IMR-90 (cell line): ENCODE results near the gene COPA. TPM values are rescaled to one million over a fixed set of nuclear protein-coding genes. Genes with fewer than 3 reads are reported as not detected.
A peak's percentile ranks its signal among the peaks of the same experiment; 100 is the strongest.

Experiments used
- ATAC-seq: fragments of 200-7000 bp; cut with Tn5 transposase; 2 replicates; pipeline ENCODE4 v1.9.1; 2020; ENCODE audit warnings: low read depth, mild to moderate bottlenecking, moderate library complexity
- BruUV-seq: library from RNA; stranded (reverse); fragments of 400-500 nt; replicated peaks from 2 replicates; lab custom pipeline; 2021; lab: Mats Ljungman, UMichigan
- CTCF ChIA-PET: fragments of 300-600 bp; formaldehyde crosslinking; extraction: SDS; loops from one replicate; lab custom pipeline; 2021; ENCODE audit warnings: antibody characterized with exemption; lab: Yijun Ruan, JAX
- POLR2A ChIA-PET: fragments of 300-600 bp; sonication (Branson Sonifier 250); formaldehyde crosslinking; loops from one replicate; lab custom pipeline; 2022; ENCODE audit warnings: antibody characterized with exemption; ENCODE audit not compliant: unreplicated experiment; lab: Charles Lee
- DNase-seq: peaks from one replicate; pipeline ENCODE4 v3.0.0; 2013
- H2AFZ ChIP-seq: replicated peaks from 2 replicates; pipeline ENCODE3; 2013; ENCODE audit warnings: low read length, mild to moderate bottlenecking; ENCODE audit not compliant: poor library complexity
- H2AK5ac ChIP-seq: 2 replicates; pipeline ENCODE4 v1.6.1; 2013; ENCODE audit warnings: low read depth, low read length, inconsistent platforms
- H2AK9ac ChIP-seq: replicated peaks from 2 replicates; pipeline ENCODE3; 2013; ENCODE audit warnings: mild to moderate bottlenecking, low read depth, low read length, moderate library complexity; ENCODE audit not compliant: poor library complexity
- H2BK120ac ChIP-seq: 2 replicates; pipeline ENCODE4 v1.6.1; 2013; ENCODE audit warnings: low read depth, low read length, inconsistent platforms
- H2BK15ac ChIP-seq: 3 replicates; pipeline ENCODE4 v1.6.1; 2013; ENCODE audit warnings: low read depth, low read length, inconsistent platforms
- H2BK20ac ChIP-seq: 2 replicates; pipeline ENCODE4 v1.6.1; 2013; ENCODE audit warnings: low read depth, mild to moderate bottlenecking, inconsistent platforms, low read length, moderate library complexity
- H2BK5ac ChIP-seq: 2 replicates; pipeline ENCODE4 v1.6.1; 2013; ENCODE audit warnings: mild to moderate bottlenecking, low read depth, low read length, inconsistent platforms; ENCODE audit not compliant: poor library complexity, severe bottlenecking
- H3K14ac ChIP-seq: replicated peaks from 2 replicates; pipeline ENCODE4 v1.6.1; 2013; ENCODE audit warnings: low read depth, low read length, inconsistent platforms
- H3K18ac ChIP-seq: 2 replicates; pipeline ENCODE4 v1.6.1; 2013; ENCODE audit warnings: low read depth, low read length, control low read depth
- H3K23ac ChIP-seq: 2 replicates; pipeline ENCODE4 v1.6.1; 2013; ENCODE audit warnings: low read depth, low read length, inconsistent platforms
- H3K27ac ChIP-seq: 2 replicates; pipeline ENCODE4 v1.5.1; 2013; ENCODE audit warnings: mild to moderate bottlenecking, control low read depth, low read length; ENCODE audit not compliant: insufficient read depth
- H3K27me3 ChIP-seq: 2 replicates; pipeline ENCODE4 v1.6.1; 2013; ENCODE audit warnings: low read length; ENCODE audit not compliant: control insufficient read depth, insufficient read depth
- H3K36me3 ChIP-seq: 2 replicates; pipeline ENCODE4 v1.6.1; 2013; ENCODE audit warnings: low read length, mixed read lengths; ENCODE audit not compliant: control insufficient read depth, insufficient read depth
- H3K4ac ChIP-seq: 2 replicates; pipeline ENCODE4 v1.6.1; 2013; ENCODE audit warnings: low read depth, low read length, inconsistent platforms
- H3K4me1 ChIP-seq: 2 replicates; pipeline ENCODE4 v1.6.1; 2013; ENCODE audit warnings: low read length, mixed read lengths; ENCODE audit not compliant: control insufficient read depth, insufficient read depth
- H3K4me2 ChIP-seq: 2 replicates; pipeline ENCODE4 v1.6.1; 2013; ENCODE audit warnings: low read depth, mild to moderate bottlenecking, control low read depth, low read length, moderate library complexity
- H3K4me3 ChIP-seq: 2 replicates; pipeline ENCODE4 v1.5.1; 2013; ENCODE audit warnings: low read depth, mild to moderate bottlenecking, control low read depth, low read length, moderate library complexity; ENCODE audit not compliant: insufficient read depth
- H3K56ac ChIP-seq: 2 replicates; pipeline ENCODE4 v1.6.1; 2013; ENCODE audit warnings: low read length, inconsistent platforms; ENCODE audit not compliant: insufficient read depth; ENCODE audit errors: extremely low read depth
- H3K79me1 ChIP-seq, 2 experiments: 2 replicates each; pipeline ENCODE4 v1.6.1; 2013; ENCODE audit warnings: low read length in 2 of 2, inconsistent platforms in 1 of 2, low read depth in 1 of 2
- H3K9ac ChIP-seq: 2 replicates; pipeline ENCODE4 v1.6.1; 2013; ENCODE audit warnings: low read depth, low read length, control low read depth
- H3K9me1 ChIP-seq: 2 replicates; pipeline ENCODE4 v1.6.1; 2013; ENCODE audit warnings: low read length, inconsistent platforms; ENCODE audit not compliant: insufficient read depth
- H3K9me3 ChIP-seq: 2 replicates; pipeline ENCODE4 v1.6.1; 2013; ENCODE audit warnings: low read length; ENCODE audit not compliant: control insufficient read depth, insufficient read depth
- H4K20me1 ChIP-seq: 2 replicates; pipeline ENCODE4 v1.6.1; 2013; ENCODE audit warnings: low read length, inconsistent platforms; ENCODE audit not compliant: insufficient read depth
- H4K5ac ChIP-seq: 2 replicates; pipeline ENCODE4 v1.6.1; 2013; ENCODE audit warnings: mild to moderate bottlenecking, low read depth, low read length, control low read depth
- H4K8ac ChIP-seq, 2 experiments: 2 replicates each; pipeline ENCODE4 v1.6.1; 2013; ENCODE audit warnings: low read depth in 2 of 2, low read length in 2 of 2, control low read depth in 1 of 2, inconsistent platforms in 1 of 2
- H4K91ac ChIP-seq: 2 replicates; pipeline ENCODE4 v1.6.1; 2013; ENCODE audit warnings: low read depth, low read length, inconsistent platforms; ENCODE audit not compliant: insufficient read depth
- BHLHE40 ChIP-seq: fragments of 150-350 bp; IDR thresholded peaks from 2 replicates; pipeline ENCODE4 v1.6.1; 2016; ENCODE audit warnings: mild to moderate bottlenecking, low read depth, low read length
- CHD1 ChIP-seq: IDR thresholded peaks from 2 replicates; pipeline ENCODE4 v1.6.1; 2012; ENCODE audit warnings: low read depth, low read length, improper control_type of control experiment
- FOS ChIP-seq: fragments of 150-350 bp; IDR thresholded peaks from 2 replicates; pipeline ENCODE4 v1.6.1; 2016; ENCODE audit warnings: low read depth, low read length
- MAZ ChIP-seq: IDR thresholded peaks from 2 replicates; pipeline ENCODE4 v1.6.1; 2012; ENCODE audit warnings: low read depth, mild to moderate bottlenecking, low read length, improper control_type of control experiment, moderate library complexity, borderline replicate concordance
- MXI1 ChIP-seq: IDR thresholded peaks from 2 replicates; pipeline ENCODE4 v1.6.1; 2012; ENCODE audit warnings: low read depth, mild to moderate bottlenecking, low read length, moderate library complexity, borderline replicate concordance
- NFE2L2 ChIP-seq: fragments of 150-350 bp; IDR thresholded peaks from 2 replicates; pipeline ENCODE4 v1.6.1; 2016; ENCODE audit warnings: low read depth, mild to moderate bottlenecking, low read length
- POLR2A ChIP-seq: IDR thresholded peaks from 2 replicates; pipeline ENCODE4 v1.6.1; 2012; ENCODE audit warnings: mild to moderate bottlenecking, low read depth, low read length
- RAD21 ChIP-seq: IDR thresholded peaks from 2 replicates; pipeline ENCODE4 v1.6.1; 2012; ENCODE audit warnings: low read length, improper control_type of control experiment
- RCOR1 ChIP-seq: IDR thresholded peaks from 2 replicates; pipeline ENCODE4 v1.6.1; 2012; ENCODE audit warnings: mild to moderate bottlenecking, low read length, improper control_type of control experiment; ENCODE audit not compliant: insufficient replicate concordance
- RFX5 ChIP-seq: IDR thresholded peaks from 2 replicates; pipeline ENCODE4 v1.8.0; 2012; ENCODE audit warnings: low read depth, mild to moderate bottlenecking, low read length, moderate library complexity
- SMC3 ChIP-seq: fragments of 150-350 bp; IDR thresholded peaks from 2 replicates; pipeline ENCODE4 v1.6.1; 2016; ENCODE audit warnings: low read depth, mild to moderate bottlenecking, antibody characterized with exemption, low read length, moderate library complexity
- WGBS, 2 experiments: methylation state at CpG; one replicate each; pipeline versions ENCODE4 v1.1.5 to v1.1.7; 2013; ENCODE audit warnings: missing lambda C conversion rate in 2 of 2; ENCODE audit not compliant: insufficient read length in 1 of 2; ENCODE audit errors: extremely low coverage in 2 of 2; 5-methylcytosine and 5-hydroxymethylcytosine counted together
- dilution Hi-C: fragments of 300-500 bp; cut with HindIII; formaldehyde crosslinking; loops from one replicate; pipeline ENCODE4 v1.14.3; 2018; ENCODE audit warnings: low sequenced_read_pairs; ENCODE audit not compliant: unreplicated experiment
- in situ Hi-C: fragments of 300-500 bp; cut with MboI; formaldehyde crosslinking; loops from 3 replicates; pipeline ENCODE4 v1.14.3; 2019; ENCODE audit warnings: low sequenced_read_pairs, inconsistent platforms, mixed read lengths
- intact Hi-C: fragments of 100-400 bp; cut with micrococcal nuclease; formaldehyde crosslinking; loops from 2 replicates; pipeline ENCODE4 v1.10.0; 2022
- polyA plus RNA-seq, 3 experiments: library from polyadenylated mRNA; depleted of rRNA; stranded (reverse); fragments of >200 nt; gene quantifications; 2 replicates each; pipeline ENCODE4 v1.2.3, GENCODE V29; 2012; ENCODE audit warnings: low replicate concordance in 1 of 3
- total RNA-seq: library from RNA; depleted of rRNA; stranded (reverse); fragments of >200 nt; gene quantifications from 2 replicates; pipeline ENCODE4 v1.2.3, GENCODE V29; 2012
- TF ChIP-seq, protein P1 (sequence below): fragments of 150-350 bp; IDR thresholded peaks from 2 replicates; pipeline ENCODE4 v1.6.1; 2017; ENCODE audit warnings: mild to moderate bottlenecking, antibody characterized with exemption, low read length, low read depth
- TF ChIP-seq, protein P2 (sequence below): conservative IDR thresholded peaks from 2 replicates; pipeline ENCODE4 v1.5.1; 2012; ENCODE audit warnings: mild to moderate bottlenecking, low read depth, low read length, improper control_type of control experiment
- TF ChIP-seq, protein P3 (sequence below): fragments of 150-350 bp; IDR thresholded peaks from 2 replicates; pipeline ENCODE4 v1.6.1; 2016; ENCODE audit warnings: low read depth, mild to moderate bottlenecking, low read length, moderate library complexity, borderline replicate concordance

The COPA gene
- total and polyA plus RNA-seq, 2 of the 4 experiments (the other 2 are of a cell fraction), result 204 to 436 TPM

DNA sequence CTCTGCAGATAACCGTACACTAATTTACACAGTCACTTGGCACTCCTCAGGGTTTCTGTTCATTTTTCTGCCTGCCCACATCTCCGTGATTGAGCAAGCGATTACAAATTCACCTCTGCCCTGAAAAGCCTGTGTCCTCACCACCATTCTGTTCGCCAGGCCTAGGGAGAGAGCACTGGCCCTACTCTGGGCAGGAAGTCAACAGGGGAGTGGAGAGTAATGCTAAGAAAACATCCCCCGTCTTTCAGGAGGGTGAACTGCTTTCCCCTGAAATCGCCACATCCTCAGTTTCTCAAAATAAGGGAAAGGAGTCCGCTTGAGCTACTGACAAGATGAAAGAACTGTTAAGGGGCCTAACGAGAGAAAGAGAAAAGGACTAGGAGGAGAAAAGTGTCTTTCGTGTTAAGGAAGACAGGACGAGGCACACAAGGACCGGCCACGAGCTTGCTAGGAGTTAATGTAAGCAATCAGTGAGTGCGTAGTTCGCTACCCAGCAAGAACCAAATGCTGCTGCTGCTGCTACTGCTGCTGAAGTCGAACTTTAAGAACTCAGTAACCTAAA, 58.7 kb downstream of the COPA start:
- ChIA-PET POLR2A (interaction anchor here (1.6 kb wide), 1 partner anchor 9 kb away, joined by 3 read pairs; no protein-coding TSS in a partner anchor), CTCF (interaction anchor here (0.6 to 1.4 kb wide), 3 partner anchors 20 to 183 kb away, joined by 3 to 6 read pairs (median 6); no protein-coding TSS in a partner anchor)
- peak overlapping the region; percentile 46 for H2AK5ac ChIP-seq
- peaks cover 4% of the 10 kb centered on the region for H3K9me1 ChIP-seq
- peaks cover 13 to 28% of the 10 kb centered on the region in 2 experiments for H3K79me1 ChIP-seq
- peak overlapping the region; percentile 31; the same call in 1 of the 2 replicates for H2BK120ac ChIP-seq
- peak overlapping the region; percentile 78 for H3K4ac ChIP-seq
- peak overlapping the region; percentile 59 for H3K4me3 ChIP-seq
- 0 out of 2 replicates have a peak overlapping the region, but pooled peaks have one; percentile 7 for H3K18ac ChIP-seq
- H3K36me3 ChIP-seq, result peaks cover 22% of the 10 kb centered on the region
- H4K8ac ChIP-seq, result peak overlapping the region; percentile 53 to 85
- H3K23ac ChIP-seq, result peak overlapping the region; percentile 79
- H3K27me3 ChIP-seq, result no peaks in the 10 kb centered on the region
- DNase-seq (peak; percentile 76), ATAC-seq (peak; percentile 56)
- peak overlapping the region; percentile 82 for H2AK9ac ChIP-seq
- peak overlapping the region; percentile 54 for H2BK5ac ChIP-seq
- peak overlapping the region; percentile 81 for H3K9ac ChIP-seq
- H4K5ac ChIP-seq, result peak overlapping the region; percentile 0; the same call in 1 of the 2 replicates
- no peak overlapping the region for H2BK15ac ChIP-seq
- H3K14ac ChIP-seq, result peak overlapping the region; percentile 50
- H4K20me1 ChIP-seq, result no peaks in the 10 kb centered on the region; the same call in 1 of the 2 replicates
- peak overlapping the region; percentile 88 for H2AFZ ChIP-seq
- H3K56ac ChIP-seq, result peak overlapping the region; percentile 83
- H2BK20ac ChIP-seq, result no peak overlapping the region
- intact Hi-C loops, result loop anchor here (2.0 kb wide), 1 partner anchor 92 kb away; no protein-coding TSS in a partner anchor
- peak overlapping the region; percentile 68 for H3K27ac ChIP-seq
- peak overlapping the region; percentile 56 for H3K4me2 ChIP-seq
- peak overlapping the region; percentile 68 for H4K91ac ChIP-seq
- TSS peak; percentile 68 for BruUV-seq
- in situ Hi-C loops, result no loop called here
- H3K9me3 ChIP-seq, result no peaks in the 10 kb centered on the region
- H3K4me1 ChIP-seq, result peaks cover 3% of the 10 kb centered on the region; the same call in 1 of the 2 replicates
- dilution Hi-C loops, result no loop called here
- WGBS, 2 experiments, result 5% methylated on average over 8 of the region's 15 CpGs; no CpG with 5 or more reads in 1 of the 2 experiments
- TF ChIP-seq BHLHE40, result no peak
- TF ChIP-seq, protein P1, sequence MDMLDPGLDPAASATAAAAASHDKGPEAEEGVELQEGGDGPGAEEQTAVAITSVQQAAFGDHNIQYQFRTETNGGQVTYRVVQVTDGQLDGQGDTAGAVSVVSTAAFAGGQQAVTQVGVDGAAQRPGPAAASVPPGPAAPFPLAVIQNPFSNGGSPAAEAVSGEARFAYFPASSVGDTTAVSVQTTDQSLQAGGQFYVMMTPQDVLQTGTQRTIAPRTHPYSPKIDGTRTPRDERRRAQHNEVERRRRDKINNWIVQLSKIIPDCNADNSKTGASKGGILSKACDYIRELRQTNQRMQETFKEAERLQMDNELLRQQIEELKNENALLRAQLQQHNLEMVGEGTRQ, result no peak
- no peak for TF ChIP-seq FOS
- no peak for TF ChIP-seq CHD1
- TF ChIP-seq MXI1, result no peak
- TF ChIP-seq, protein P2, sequence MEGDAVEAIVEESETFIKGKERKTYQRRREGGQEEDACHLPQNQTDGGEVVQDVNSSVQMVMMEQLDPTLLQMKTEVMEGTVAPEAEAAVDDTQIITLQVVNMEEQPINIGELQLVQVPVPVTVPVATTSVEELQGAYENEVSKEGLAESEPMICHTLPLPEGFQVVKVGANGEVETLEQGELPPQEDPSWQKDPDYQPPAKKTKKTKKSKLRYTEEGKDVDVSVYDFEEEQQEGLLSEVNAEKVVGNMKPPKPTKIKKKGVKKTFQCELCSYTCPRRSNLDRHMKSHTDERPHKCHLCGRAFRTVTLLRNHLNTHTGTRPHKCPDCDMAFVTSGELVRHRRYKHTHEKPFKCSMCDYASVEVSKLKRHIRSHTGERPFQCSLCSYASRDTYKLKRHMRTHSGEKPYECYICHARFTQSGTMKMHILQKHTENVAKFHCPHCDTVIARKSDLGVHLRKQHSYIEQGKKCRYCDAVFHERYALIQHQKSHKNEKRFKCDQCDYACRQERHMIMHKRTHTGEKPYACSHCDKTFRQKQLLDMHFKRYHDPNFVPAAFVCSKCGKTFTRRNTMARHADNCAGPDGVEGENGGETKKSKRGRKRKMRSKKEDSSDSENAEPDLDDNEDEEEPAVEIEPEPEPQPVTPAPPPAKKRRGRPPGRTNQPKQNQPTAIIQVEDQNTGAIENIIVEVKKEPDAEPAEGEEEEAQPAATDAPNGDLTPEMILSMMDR, result no peak
- TF ChIP-seq, protein P3, sequence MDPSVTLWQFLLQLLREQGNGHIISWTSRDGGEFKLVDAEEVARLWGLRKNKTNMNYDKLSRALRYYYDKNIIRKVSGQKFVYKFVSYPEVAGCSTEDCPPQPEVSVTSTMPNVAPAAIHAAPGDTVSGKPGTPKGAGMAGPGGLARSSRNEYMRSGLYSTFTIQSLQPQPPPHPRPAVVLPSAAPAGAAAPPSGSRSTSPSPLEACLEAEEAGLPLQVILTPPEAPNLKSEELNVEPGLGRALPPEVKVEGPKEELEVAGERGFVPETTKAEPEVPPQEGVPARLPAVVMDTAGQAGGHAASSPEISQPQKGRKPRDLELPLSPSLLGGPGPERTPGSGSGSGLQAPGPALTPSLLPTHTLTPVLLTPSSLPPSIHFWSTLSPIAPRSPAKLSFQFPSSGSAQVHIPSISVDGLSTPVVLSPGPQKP, result no peak
- peak; percentile 5; the same call in 1 of the 2 replicates for TF ChIP-seq SMC3
- no peak for TF ChIP-seq MAZ
- TF ChIP-seq RCOR1, result no peak
- no peak for TF ChIP-seq NFE2L2
- no peak for TF ChIP-seq RAD21
- no peak for TF ChIP-seq RFX5
- peak; percentile 33; the same call in 1 of the 2 replicates for TF ChIP-seq POLR2A
